Testis (tissue), 3 donors: ENCODE results near the gene FAM184B. TPM values are rescaled to one million over a fixed set of nuclear protein-coding genes. Genes with fewer than 3 reads are reported as not detected.

ENCODE experiments used
- DNase-seq: peaks from one replicate; pipeline ENCODE4 v3.0.0-alpha.2; 2019
- H3K27ac ChIP-seq, 2 donors: fragments of 200-600 bp; sonication (generic); one replicate each; pipeline ENCODE4 v1.5.1; 2019
- H3K27me3 ChIP-seq: fragments of 200-600 bp; sonication (generic); one replicate; pipeline ENCODE4 v1.5.1; 2019
- H3K36me3 ChIP-seq: fragments of 200-600 bp; sonication (generic); one replicate; pipeline ENCODE4 v1.5.1; 2017; ENCODE audit warnings: low read depth; ENCODE audit errors: missing control alignments
- H3K4me1 ChIP-seq: fragments of 200-600 bp; sonication (generic); one replicate; pipeline ENCODE4 v1.5.1; 2019
- H3K4me3 ChIP-seq, 2 donors: fragments of 200-600 bp; sonication (generic); one replicate each; pipeline ENCODE4 v1.5.1; 2017 to 2019
- H3K9me3 ChIP-seq: fragments of 200-600 bp; sonication (generic); one replicate; pipeline ENCODE4 v1.5.1; 2017
- POLR2A ChIP-seq: fragments of 450-650 bp; IDR thresholded peaks from one replicate; pipeline ENCODE4 v1.6.1; 2017; ENCODE audit warnings: antibody characterized with exemption, mild to moderate bottlenecking, moderate library complexity
- WGBS, 2 donors: methylation state at CpG; one replicate each; pipeline ENCODE4 v1.1.5; 2018; 5-methylcytosine and 5-hydroxymethylcytosine counted together
- intact Hi-C: fragments of 100-400 bp; cut with DNase I; formaldehyde crosslinking; loops from one replicate; pipeline ENCODE4 v1.15.1; 2023; ENCODE audit warnings: low total_unique reads
- polyA plus RNA-seq: library from polyadenylated mRNA; stranded (reverse); fragments of 350-450 nt; fragmentation: Illumina TruSeq; extraction: RNeasy Lipid Tissue Mini Kit (QIAGEN cat#74804); gene quantifications from one replicate; pipeline ENCODE4 v1.2.3, GENCODE V29; 2014; ENCODE audit warnings: low read depth, low replicate concordance; ENCODE audit not compliant: insufficient read depth
- total RNA-seq, 2 donors: library from RNA; depleted of rRNA; stranded (reverse); fragments of >200 nt; gene quantifications; one replicate each; pipeline ENCODE4 v1.2.3, GENCODE V29; 2016
- TF ChIP-seq, protein P1 (sequence below), 3 experiments: fragments of 450-650 bp in 2 of 3; fragments of 200-600 bp in 1 of 3; sonication (generic) in 1 of 3; IDR thresholded peaks; one replicate each; pipeline ENCODE4 v1.5.1; 2016 to 2019; ENCODE audit warnings: antibody characterized with exemption in 3 of 3, mild to moderate bottlenecking in 2 of 3, moderate library complexity in 1 of 3

Gene FAM184B
- total and polyA plus RNA-seq, 3 donors from 2014 or later, result 0.08 to 0.26 (median 0.19) TPM

DNA sequence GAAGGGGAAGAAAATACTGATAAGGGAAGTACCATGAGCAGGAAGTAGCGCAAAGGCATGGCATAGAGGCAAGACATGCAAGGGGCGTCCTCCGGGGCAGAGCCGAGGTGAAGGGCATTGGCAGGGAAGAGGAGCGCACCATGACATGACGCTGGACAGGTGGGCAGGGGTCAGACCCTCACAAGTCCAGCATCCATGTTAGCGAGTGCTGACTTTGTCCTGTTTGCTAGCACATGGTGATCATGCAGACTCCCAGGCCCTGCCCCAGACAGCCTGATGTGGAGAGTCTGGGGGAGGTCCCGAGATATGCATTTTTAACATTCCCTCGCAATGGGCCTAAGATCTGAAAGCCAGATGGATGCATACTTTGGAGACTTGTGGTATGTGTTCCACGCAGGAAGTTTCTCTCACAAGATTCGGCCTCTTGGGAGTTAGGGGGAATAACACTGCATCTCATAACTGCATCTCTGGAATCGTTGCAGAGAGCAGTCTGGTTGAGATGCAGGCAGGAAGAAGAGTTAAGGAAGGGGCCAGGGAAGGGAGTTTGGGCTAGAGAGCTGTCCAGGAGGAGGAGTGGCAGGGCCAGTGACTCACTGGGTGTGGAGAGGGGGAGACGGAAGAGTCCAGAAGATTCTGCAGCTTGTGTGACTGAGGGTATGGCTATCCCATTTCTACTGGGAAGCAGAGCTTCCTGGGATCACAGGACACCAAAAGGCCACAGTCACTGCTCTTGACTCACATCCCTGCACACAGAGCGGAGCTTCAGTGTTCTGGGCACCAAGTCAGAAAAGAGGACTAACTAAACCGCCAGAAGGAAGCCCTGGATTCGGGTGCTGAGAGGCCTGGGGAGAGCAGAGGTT, 59.7 kb downstream of the FAM184B start:
- H3K9me3 ChIP-seq, result no peaks in the 10 kb centered on the region
- H3K27me3 ChIP-seq, result no peaks in the 10 kb centered on the region
- DNase-seq, result no peak
- intact Hi-C loops, result no loop called here
- H3K36me3 ChIP-seq, result no peaks in the 10 kb centered on the region
- WGBS, 2 donors, result 70 to 74% methylated on average over 16 of the region's 16 CpGs
- no peak for TF ChIP-seq POLR2A
- no peaks in the 10 kb centered on the region for H3K4me1 ChIP-seq
- no peak overlapping the region for H3K27ac ChIP-seq
- no peak overlapping the region for H3K4me3 ChIP-seq

DNA sequence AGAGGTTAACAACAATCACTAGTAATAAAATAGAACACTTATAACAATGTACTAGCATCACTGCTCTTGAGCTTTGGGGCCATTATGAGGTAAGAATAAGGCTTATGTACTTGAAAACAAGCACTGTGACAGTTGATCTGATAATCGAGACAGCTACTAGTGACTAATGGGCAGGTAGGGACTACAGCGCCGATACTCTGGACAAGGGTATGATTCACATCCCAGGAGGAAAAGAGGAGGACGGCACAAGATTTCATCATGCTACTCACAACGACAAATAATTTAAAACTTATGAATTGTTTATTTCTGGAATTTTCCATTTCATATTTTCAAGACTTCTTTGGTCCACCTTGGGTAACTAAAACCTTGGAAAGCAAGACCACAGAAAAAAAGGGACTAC, 62.3 kb downstream of the FAM184B start:
- no peak for TF ChIP-seq POLR2A
- TF ChIP-seq, protein P1, sequence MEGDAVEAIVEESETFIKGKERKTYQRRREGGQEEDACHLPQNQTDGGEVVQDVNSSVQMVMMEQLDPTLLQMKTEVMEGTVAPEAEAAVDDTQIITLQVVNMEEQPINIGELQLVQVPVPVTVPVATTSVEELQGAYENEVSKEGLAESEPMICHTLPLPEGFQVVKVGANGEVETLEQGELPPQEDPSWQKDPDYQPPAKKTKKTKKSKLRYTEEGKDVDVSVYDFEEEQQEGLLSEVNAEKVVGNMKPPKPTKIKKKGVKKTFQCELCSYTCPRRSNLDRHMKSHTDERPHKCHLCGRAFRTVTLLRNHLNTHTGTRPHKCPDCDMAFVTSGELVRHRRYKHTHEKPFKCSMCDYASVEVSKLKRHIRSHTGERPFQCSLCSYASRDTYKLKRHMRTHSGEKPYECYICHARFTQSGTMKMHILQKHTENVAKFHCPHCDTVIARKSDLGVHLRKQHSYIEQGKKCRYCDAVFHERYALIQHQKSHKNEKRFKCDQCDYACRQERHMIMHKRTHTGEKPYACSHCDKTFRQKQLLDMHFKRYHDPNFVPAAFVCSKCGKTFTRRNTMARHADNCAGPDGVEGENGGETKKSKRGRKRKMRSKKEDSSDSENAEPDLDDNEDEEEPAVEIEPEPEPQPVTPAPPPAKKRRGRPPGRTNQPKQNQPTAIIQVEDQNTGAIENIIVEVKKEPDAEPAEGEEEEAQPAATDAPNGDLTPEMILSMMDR (IDR thresholded peaks at IDR 0.05), result no peak
- WGBS, 2 donors, result 70 to 76% methylated on average over 5 of the region's 5 CpGs
- H3K4me3 ChIP-seq, result no peak overlapping the region
- H3K9me3 ChIP-seq, result no peaks in the 10 kb centered on the region
- no peak overlapping the region for H3K27ac ChIP-seq
- intact Hi-C loops, result no loop called here
- H3K27me3 ChIP-seq, result no peaks in the 10 kb centered on the region
- no peak for DNase-seq
- H3K36me3 ChIP-seq, result no peaks in the 10 kb centered on the region
- H3K4me1 ChIP-seq, result no peaks in the 10 kb centered on the region

DNA sequence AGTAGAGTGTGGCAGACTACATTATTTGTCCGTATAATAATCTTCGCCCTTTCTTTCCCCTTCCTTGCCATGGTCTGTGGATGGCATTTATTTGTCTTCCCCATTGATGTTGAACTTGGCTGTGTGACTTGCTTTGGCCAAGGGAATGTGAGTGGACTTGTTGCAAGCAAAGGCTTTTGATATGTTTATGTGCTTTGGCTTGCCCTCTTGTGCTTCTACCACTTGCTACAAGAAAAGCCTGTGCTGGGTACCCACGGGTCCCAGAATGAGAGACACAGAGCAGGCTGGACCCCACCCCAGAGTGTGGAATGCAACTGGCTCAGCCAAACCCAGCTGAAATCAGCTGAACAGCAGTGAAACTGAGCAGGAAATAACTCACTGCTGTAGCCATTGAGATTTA, 63.0 kb downstream of the FAM184B start:
- no peak overlapping the region for H3K27ac ChIP-seq

DNA sequence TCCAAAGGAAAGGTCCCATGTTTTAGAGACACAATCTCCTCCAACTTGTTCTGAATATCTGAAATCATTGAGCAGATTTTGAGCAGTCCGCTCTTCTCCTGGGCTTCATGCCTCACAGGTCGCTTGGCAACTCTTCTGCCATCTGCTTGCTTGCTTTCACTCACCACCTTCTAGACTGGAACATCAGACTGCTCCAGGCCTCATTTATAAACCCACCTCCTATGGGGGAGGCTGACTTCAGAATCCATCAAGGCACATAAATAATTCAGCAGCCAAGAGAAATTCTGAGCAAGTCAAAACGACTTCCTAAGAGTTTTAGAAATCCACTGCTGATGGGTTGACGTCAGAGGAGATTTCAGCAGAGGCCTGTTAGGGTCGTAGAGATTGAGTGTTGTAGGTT, 64.1 kb downstream of the FAM184B start:
- no peak overlapping the region for H3K4me3 ChIP-seq
- no peak for DNase-seq
- TF ChIP-seq, protein P1 (IDR thresholded peaks at IDR 0.05), result no peak
- no peak for TF ChIP-seq POLR2A
- H3K36me3 ChIP-seq, result no peaks in the 10 kb centered on the region
- 52 to 61% methylated on average over 5 of the region's 5 CpGs for WGBS, 2 donors
- H3K9me3 ChIP-seq, result no peaks in the 10 kb centered on the region
- no peaks in the 10 kb centered on the region for H3K4me1 ChIP-seq
- H3K27me3 ChIP-seq, result no peaks in the 10 kb centered on the region
- intact Hi-C loops, result no loop called here
- H3K27ac ChIP-seq, result no peak overlapping the region

More for the DNA sequence above, 63.0 kb downstream of the FAM184B start:
- H3K9me3 ChIP-seq, result no peaks in the 10 kb centered on the region
- DNase-seq, result no peak
- 79 to 84% methylated on average over 3 of the region's 3 CpGs for WGBS, 2 donors
- H3K27me3 ChIP-seq, result no peaks in the 10 kb centered on the region
- H3K4me1 ChIP-seq, result no peaks in the 10 kb centered on the region
- TF ChIP-seq, protein P1 (IDR thresholded peaks at IDR 0.05), result no peak
- no peak for TF ChIP-seq POLR2A
- intact Hi-C loops, result no loop called here
- no peak overlapping the region for H3K4me3 ChIP-seq
- H3K36me3 ChIP-seq, result no peaks in the 10 kb centered on the region

DNA sequence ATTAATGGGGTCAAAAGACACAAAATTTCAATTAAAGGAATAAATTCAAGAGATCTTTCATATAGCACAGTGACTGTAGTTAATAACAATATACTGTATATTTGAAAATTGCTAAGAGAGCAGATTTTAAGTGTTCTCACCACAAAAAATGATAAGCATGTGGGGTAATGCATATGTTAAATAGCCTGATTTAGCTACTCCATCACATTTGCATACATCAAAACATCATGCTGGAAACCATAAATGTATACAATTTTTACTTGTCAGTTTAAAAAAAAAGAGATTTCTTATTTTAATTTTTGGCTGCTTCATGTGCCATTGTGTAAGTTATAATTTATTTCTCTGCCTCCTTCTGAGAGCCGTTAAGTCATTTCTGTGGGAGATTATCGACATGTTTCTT, 65.9 kb downstream of the FAM184B start:
- intact Hi-C loops, result no loop called here
- 67 to 77% methylated on average over 2 of the region's 2 CpGs for whole genome bisulfite sequencing, 2 donors
- H3K27ac ChIP-seq, result no peak overlapping the region
- no peaks in the 10 kb centered on the region for H3K36me3 ChIP-seq
- H3K4me3 ChIP-seq, result no peak overlapping the region
- TF ChIP-seq, protein P1 (IDR thresholded peaks at IDR 0.05), result no peak
- TF ChIP-seq POLR2A, result no peak
- no peaks in the 10 kb centered on the region for H3K27me3 ChIP-seq
- DNase-seq, result no peak
- H3K9me3 ChIP-seq, result no peaks in the 10 kb centered on the region
- no peaks in the 10 kb centered on the region for H3K4me1 ChIP-seq
